DMS114 treated with DMSO at 0.1 percent for 48 hours (cell line): ENCODE measurements around the gene HECTD4.
"Not testable (repeated sequence)": the region's sequence is repeated elsewhere in the genome, so short reads cannot be mapped to it uniquely, and the experiment has no call there.

Experiments
- DNase-seq: peaks from one replicate; lab custom pipeline; 2025; ENCODE audit not compliant: unreplicated experiment; lab: John Stamatoyannopoulos, UW

The HECTD4 gene

DNA sequence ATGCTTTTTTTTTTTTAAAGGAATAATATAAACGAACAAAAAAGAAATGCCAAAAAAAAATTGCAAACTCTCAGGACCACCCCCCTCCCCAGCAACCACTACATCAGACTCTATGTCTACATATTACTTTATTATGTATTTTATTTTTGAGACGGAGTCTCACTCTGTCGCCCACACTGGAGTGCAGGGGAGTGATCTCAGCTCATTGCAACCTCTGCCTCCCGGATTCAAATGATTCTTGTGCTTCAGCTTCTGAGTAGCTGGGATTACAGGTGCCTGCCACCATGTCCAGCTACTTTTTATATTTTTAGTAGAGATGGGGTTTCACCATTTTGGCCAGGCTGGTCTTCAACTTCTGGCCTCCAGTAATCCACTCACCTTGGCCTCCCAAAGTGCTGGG, 22.9 kb downstream of the HECTD4 start:
- no peak for DNase-seq

DNA sequence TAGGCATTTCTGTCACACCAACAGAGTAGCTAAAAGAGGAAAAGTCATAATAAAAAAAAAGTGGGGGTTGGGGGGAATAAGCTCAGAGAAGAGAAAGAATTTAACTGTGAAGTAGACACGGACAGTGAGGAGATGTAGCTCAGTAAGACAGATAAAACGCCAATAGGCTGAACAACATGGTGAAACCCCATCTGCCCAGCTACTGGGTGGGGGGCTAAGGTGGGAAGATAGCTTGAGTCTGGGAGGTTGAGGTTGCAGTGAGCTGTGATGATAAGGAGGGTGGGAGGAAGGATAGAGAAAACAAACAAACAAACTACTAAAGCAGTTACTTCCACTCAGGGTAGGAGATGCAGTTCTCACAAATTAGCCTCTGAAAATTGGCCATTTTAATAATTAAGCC, 25.0 kb downstream of the HECTD4 start:
- DNase-seq = no peak

DNA sequence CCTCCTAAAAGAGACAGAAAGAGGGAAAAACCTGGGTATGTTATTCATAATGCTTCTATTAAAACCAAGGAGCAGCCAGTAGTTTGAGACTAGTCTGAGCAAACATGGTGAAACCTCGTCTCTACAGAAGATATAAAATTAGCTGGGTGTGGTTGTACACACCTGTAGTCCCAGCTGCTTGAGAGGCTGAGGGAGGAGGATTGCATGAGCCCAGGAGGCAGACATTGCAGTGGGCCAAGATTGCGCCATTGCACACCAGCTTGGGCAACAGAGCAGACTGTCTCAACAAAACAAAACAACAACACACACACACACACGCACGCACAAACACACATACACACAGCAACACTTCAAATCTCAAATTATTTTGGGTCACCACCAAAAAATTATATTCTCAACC, 27.8 kb downstream of the HECTD4 start:
- DNase-seq = no peak

DNA sequence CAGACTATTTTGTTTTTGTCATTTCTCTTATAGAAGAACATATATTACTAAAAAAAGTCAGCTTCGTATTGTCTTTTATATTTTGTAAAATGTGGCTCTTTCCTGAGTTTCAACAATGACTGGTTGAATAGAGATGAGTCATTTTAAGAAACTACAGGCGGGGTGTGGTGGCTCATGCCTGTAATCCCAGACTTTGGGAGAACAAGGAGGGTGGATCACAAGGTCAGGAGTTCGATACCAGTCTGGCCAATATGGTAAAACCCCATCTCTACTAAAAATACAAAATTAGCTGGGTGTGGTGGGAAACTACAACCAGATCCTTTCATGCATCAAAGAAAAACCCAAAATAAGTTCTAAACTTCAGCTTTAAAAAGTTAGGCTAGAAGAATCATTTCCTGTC, 28.8 kb downstream of the HECTD4 start:
- DNase-seq = no peak

DNA sequence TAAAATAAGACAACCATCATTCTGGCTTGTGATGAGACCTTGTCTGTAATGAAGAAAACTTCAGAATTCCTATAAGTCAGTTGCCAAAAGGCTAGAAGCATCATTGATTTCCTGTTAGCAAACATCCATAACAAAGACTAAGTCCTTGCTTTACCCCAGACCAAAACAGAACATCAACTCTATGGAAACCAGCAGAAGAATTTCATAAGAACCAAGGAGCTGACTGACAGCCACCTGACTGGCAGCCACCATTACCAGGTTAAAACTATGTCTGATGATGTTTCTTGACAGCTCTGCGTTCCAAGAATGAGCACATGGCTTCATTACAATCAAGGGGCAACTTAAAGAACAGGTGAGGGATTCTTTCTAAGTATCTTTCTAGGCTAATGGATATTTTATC, 29.3 kb downstream of the HECTD4 start:
- no peak for DNase-seq

DNA sequence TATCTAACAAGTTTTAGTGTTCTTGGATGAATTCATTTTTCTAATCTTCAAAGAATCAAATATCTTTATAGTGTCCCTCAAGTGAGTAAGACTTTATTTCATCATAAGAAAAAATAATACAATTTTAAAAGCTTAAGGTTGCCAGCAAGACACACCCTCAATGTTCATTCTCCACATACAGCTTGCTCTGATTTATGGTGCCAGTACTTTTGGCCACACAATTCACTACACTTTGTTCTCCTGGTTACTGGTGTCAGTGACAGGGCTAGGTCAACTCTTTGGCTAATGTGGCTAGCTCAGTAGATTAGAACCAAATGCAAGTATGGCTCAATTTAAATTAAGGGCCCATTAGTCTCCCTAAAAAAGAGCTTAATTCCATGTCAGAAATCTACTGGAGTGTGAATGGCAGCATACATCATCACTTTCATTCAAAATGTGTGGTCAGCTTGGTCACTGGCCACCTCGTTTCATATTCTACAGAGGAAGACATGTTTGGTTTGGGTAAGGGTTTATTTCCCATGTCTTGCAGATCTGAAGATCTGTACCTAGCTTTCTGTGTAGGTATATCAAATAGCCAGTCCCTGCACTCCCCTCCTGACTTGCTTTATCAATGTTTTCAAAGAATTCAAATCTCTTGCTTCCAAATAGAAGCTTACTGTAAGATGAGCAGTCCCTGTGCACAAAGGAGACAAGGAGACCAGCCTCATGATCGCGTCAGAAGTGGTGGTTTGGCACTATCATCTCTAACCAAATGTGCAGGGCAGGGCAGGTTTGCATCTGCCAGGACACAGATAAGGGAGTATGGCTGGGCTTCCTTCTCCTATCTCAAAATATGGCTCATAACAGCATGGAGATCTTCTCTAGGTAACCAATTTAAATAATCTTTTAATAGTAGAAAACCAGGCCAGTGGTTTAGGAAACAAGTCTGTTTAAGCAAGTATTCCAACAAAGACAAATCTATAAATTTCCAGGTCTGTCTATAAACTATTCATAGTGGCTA, 31.3 kb downstream of the HECTD4 start:
- no peak for DNase-seq

DNA sequence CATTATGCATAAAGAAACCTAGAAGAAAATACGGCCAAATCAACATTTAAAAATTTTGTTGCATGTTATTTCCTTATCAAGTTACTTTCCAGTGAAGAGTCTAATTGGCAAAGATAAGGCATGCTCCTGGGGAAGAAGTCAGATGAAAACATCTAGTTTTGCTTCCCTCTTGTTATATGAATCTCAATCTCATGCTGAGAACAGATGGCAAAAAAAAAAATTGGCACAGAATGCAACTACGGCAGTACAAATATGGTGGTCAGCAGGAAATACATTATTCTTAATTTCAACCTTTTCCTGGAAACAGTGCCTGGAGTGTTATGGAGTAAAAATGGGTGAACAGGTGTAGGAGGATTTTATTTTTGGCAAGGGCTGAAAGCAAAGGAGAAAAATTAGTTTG, 32.8 kb downstream of the HECTD4 start:
- no peak for DNase-seq

DNA sequence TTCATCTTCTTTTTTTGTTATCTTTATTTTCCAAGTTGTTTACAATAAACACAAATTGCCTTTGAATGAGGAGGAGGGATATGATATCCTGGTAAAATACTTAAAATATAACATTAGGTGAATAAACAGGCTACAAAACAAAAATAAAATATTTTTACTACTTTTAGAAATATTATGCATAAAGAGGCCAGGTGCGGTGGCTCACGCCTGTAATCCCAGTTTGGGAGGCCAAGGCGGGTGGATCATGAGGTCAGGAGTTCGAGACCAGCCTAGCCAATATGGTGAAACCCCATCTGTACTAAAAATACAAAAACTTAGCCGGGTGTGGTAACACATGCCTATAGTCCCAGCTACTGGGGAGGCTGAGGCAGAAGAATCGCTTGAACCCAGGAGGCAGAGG, 33.3 kb downstream of the HECTD4 start:
- DNase-seq = not testable (repeated sequence)

DNA sequence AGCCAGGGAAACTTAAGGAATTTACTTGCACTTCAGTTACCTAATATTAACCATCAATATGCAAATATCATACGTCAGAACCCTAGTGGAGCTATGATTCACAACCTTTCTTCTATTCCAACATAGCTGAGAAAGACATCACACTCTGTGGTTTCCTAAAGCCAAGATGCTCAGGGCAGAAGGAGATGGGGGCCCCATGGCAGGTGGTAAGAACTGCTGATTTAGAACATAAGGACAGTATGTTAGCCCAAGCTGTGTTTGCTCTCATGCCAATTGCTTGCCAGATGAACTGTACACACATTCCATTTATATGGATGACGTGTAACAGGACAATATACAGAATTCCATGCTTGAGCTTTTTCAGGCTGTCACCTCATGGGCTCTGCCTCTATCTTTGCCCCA, 34.6 kb downstream of the HECTD4 start:
- DNase-seq = no peak

DNA sequence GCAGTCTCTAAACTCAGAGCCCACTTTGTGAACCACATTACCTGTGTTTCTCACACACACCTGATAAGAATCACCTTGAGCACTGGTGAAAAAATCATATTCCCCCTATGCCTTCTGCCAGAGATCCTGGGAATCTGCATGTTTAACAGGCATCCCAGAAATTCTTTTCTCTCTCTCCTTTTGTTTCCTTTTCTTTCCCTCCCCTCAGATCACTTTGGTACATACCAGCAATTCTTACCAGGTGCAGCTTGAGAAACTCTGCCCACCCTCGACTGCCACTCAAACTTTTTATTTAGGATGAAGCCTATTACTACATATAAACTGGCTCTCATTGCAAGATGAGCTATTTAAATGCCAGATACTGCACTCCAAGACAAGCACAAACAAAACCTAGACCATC, 36.0 kb downstream of the HECTD4 start:
- no peak for DNase-seq

DNA sequence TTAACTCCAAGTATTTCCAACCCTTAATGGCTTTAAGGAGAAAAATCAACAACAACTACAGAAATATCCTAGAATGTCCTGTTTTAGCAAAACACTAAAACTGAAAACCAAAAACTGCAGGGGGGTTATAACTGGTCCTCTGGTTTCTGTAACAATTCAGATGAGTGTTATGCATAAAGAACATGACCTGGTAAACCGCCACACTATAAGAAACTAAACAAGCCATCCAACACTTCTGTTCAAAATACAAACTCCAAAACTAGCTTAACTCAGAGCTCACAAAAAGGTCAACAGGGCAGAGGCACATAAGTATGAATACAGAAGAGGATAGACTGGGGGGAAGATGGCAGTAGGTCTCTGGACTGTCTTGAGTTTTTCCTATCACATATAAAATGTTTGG, 38.0 kb downstream of the HECTD4 start:
- no peak for DNase-seq

DNA sequence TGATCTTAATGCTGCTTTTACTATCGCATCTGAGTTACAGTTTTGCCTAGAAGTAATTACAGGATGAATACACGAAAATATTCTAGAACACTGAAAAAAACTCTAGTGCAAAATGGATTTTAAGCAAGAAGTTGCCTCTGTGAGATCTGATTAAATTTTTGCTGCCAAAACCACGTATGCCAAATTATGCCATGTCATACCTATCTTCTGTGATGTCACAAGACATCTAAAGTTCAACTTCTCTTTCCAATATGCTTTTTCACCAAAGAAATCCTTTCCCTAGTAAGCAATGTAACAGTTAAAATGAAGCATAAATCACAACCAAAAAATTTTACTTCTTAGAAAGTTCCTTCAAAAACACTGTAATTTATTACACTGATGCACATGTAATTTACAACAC, 39.6 kb downstream of the HECTD4 start:
- no peak for DNase-seq

DNA sequence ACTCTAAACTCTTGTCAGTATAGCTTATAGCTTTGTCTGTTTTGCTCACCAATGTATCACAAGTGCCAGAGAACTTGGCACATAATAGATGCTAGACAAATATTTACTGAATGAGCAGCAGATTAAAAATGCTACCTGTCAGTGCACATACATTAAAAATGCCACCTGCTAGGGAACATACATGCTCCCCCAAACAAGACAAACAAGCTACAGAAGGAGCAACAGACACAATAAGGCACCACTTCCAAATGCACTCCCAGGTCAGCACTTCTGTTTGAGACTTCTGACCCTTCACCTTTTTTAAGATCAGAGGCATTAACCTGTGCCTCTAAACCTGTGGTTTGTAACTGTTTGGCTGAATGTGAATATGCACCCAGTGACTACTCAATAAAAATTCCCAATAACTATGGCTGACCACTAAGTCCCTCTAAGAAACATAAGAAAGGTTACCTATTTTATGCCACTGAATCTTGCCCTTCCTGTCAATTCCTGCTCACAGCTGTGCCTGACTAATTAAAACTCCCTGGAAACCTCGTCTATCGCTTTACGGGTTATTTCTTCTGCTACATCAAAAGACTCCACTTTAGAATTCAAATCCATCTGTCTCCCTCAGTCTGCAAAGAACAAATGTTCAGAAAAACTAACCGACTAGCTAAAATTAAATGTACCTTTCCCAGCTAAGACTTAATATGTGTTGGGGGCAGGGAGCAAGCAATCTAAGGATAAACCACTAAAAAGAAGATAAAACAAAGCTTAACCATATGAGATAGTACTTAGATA, 41.0 kb downstream of the HECTD4 start:
- no peak for DNase-seq

DNA sequence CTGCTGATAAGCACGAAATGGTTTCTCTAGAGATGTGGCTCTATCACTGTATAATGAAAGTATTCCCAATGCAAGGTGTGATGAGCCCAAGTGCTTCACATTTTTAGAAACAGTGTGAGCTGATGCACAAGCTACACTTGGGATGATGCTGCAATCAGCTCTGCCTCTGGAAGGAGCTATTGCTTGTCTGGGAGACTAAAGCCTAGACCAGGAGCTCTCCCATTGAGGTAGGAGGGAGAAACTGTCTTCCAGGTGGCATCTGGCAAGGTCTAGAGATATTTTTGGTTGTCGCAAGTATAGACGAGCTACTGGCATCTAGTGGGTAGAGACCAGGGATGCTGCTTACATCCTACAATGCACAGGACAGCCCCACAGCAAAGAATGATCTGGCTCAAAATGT, 42.0 kb downstream of the HECTD4 start:
- DNase-seq = no peak

DNA sequence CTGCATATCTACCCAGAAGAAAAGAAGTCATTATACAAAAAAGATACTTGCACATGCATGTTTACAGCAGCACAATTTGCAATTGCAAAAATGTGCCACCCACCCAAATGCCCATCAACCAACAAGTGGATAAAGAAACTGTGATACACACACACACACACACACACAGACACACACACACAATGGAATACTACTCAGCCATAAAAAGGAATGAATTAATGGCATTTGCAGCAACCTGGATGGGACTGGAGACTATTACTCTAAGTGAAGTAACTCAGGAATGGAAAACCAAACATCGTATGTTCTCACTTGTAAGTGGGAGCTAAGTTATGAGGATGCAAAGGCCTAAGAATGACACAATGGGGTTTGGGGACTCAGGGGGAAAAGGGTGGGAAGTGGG, 47.2 kb downstream of the HECTD4 start:
- DNase-seq = not testable (repeated sequence)

DNA sequence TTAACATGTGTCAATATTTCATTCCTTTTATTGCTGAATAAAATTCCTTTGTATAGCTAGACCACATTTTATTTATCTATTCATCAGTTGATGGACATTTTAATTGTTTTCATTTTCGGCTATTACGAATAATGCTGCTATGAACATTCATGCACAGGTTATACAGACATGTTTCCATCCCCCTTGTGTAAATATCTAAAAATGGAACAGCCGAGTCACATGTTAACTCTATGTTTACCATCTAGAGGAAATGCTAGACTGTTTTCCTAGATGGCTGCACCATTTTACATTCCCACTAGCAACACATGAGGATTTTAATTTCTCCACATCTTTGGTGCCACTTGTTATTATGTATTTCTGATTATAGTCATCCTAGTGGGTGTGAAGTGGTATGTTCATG, 49.2 kb downstream of the HECTD4 start:
- no peak for DNase-seq

DNA sequence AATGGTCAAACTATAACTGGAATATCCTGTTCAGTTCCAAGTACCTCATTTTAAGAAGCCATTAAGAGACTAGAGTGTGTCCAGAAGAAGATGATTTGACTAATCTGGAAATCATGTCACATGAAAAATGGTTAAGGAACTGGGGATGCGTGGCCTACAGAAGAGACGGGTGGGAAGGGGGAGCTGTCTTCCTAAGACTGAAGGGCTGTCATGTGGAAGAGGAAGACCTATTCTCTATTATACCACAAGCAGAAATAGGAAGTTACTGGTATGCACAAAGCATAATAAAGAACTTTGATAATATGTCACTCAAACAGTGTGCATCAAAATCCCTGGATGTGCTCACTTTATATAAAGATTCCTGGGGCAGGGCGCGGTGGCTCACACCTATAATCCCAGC, 50.3 kb downstream of the HECTD4 start:
- DNase-seq = no peak

DNA sequence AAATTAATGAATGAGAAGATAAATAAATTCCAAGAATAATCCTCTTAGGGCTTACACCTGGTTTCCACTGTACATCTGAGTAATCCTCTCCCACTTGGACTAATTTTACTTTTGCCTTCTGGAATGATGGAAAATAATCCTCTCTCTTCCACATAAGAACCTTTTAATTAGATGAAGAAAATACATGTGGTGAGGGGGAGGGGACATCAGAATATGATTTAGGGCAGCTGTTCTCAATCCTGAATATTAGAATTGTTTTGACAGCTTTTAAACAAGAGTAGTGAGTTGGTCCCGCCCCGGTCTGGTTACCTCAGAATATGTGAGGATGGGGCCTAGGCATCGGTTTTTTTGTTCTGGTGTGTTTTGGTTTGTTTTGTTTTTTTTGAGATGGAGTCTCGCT, 51.5 kb downstream of the HECTD4 start:
- no peak for DNase-seq

DNA sequence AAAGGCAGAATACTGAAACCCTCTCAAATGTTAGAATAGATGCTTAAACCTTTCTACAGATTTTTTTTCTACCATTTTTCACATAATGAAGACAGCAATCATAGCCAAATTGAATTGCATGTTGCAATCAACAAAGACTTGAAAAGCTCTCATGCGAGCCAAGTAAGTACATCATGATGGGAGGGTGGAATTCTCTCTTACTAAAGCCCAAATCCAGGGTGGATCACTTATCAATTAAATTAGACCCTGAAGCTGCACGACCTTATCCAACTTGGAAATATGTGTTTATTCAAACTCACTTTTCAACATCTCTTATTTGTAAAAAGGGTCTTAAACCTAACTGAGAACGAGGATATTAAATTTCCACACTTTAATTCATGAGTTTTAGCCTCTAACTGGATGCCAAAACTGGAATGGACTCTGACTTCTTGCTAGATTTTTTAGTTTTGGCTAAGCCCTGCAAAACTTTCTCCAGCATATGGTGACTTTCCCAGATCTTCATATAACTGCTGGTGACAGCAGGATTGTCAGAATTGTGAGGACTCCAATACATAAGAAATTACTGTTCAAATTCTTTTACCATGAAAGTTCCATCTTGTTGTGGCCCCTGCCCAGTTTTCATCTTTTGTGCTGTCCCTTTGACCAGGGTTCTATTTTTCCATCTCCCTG, 53.6 kb downstream of the HECTD4 start:
- DNase-seq = no peak

DNA sequence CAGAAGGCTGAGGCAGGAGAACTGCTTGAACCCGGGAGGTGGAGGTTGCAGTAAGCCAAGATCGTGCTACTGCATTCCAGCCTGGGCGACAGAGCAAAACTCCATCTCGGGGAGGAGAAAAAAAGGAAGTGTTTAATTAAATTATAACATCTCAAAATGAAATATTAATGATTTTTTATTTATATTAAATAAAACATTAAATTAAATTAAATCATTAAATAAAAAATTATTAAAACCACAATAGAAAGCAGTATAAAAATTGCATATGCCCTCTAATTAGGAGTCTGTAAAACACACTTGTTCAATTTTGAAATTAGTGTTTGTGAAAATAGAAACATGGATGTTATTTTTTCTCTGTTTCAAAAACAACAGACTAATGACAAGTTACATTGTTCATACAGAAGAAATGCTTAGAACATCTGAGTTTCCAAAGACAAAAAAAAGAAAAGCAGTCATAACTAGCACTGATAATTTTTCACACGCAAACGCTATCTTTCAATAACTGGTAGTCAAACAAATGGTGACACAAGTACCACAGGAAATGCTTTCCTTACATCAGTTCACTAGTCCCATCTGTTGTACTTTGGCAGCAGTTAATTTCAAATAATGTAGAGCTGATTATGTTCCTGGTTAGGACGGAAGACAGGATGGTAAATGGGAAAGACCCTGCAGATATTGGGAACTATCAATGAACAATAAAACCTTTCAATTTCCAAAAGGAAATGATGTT, 54.9 kb downstream of the HECTD4 start:
- DNase-seq = no peak

DNA sequence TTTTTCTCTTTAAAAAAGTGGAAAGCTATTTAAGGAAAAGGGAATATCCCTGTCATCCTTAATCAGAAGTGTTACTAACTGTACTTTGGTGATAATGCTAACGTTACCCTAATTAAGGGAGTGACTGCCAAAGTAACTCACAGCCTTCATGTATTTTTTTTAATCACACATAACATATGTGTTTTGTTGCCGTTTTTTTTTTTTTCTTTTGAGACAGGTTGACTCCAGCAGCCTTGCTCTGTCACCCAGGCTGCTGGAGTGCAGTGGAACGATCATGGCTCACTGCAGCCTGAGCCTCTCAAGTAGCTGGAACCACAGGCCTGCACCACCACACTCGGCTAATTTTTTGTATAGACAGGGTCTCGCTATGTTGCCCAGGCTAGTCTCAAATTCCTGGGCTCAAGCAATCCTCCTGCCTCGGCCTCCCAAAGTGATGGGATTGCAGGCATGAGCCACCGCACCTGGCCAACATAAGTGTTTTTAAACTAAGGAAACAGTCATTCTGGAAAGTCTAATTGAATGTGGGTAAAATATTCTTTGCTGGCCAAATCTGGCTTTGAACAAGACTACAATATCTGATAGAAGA, 56.5 kb downstream of the HECTD4 start:
- DNase-seq = no peak
